HepG2 (cell line): ENCODE results near the gene PRR22. TPM values are rescaled to one million over a fixed set of nuclear protein-coding genes. Genes with fewer than 3 reads are reported as not detected.

Experiments
- AHR ChIP-seq: IDR thresholded peaks from 2 replicates; pipeline ENCODE4 v1.6.1; 2018; ENCODE audit warnings: missing genetic modification reagents, missing compliant biosample characterization
- AKAP8 ChIP-seq: sonication (generic); formaldehyde crosslinking; IDR thresholded peaks from 2 replicates; pipeline ENCODE4 v1.5.1; 2020; ENCODE audit warnings: mild to moderate bottlenecking, missing genetic modification reagents
- BRD4 ChIP-seq: sonication (generic); formaldehyde crosslinking; IDR thresholded peaks from 2 replicates; pipeline ENCODE4 v1.4.0; 2020; ENCODE audit warnings: missing genetic modification reagents
- CENPX ChIP-seq: sonication (generic); formaldehyde crosslinking; IDR thresholded peaks from 2 replicates; pipeline ENCODE4 v1.9.0; 2021; ENCODE audit warnings: mild to moderate bottlenecking, missing genetic modification reagents, moderate library complexity
- CHCHD3 ChIP-seq: sonication (generic); formaldehyde crosslinking; IDR thresholded peaks from 2 replicates; pipeline ENCODE4 v1.8.0; 2022; ENCODE audit warnings: mild to moderate bottlenecking, missing genetic modification reagents, moderate library complexity
- ELF4 ChIP-seq: sonication (generic); formaldehyde crosslinking; IDR thresholded peaks from 2 replicates; pipeline ENCODE4 v1.5.0; 2020; ENCODE audit warnings: missing genetic modification reagents, mild to moderate bottlenecking, moderate library complexity, borderline replicate concordance
- FOSL1 ChIP-seq: sonication (generic); formaldehyde crosslinking; IDR thresholded peaks from 2 replicates; pipeline ENCODE4 v1.9.0; 2021; ENCODE audit warnings: missing genetic modification reagents, borderline replicate concordance
- FOXC1 ChIP-seq: sonication (generic); formaldehyde crosslinking; IDR thresholded peaks from 2 replicates; pipeline ENCODE4 v1.8.0; 2022; ENCODE audit warnings: mild to moderate bottlenecking, missing genetic modification reagents, borderline replicate concordance
- HNF1B ChIP-seq: sonication (generic); formaldehyde crosslinking; IDR thresholded peaks from 2 replicates; pipeline ENCODE4 v1.5.1; 2020; ENCODE audit warnings: mild to moderate bottlenecking, moderate library complexity, missing genetic modification reagents
- HOXA3 ChIP-seq: sonication (generic); formaldehyde crosslinking; IDR thresholded peaks from 2 replicates; pipeline ENCODE4 v1.5.0; 2020; ENCODE audit warnings: missing genetic modification reagents
- KAT7 ChIP-seq: IDR thresholded peaks from 2 replicates; pipeline ENCODE4 v1.6.1; 2018; ENCODE audit warnings: borderline replicate concordance, missing compliant biosample characterization
- NR2F6 ChIP-seq, 2 experiments: IDR thresholded peaks; 2 replicates each; pipeline ENCODE4 v1.6.1; 2016; ENCODE audit warnings: antibody characterized with exemption in 1 of 2, mild to moderate bottlenecking in 1 of 2
- RFX5 ChIP-seq: IDR thresholded peaks from 2 replicates; pipeline ENCODE4 v1.6.1; 2011; ENCODE audit warnings: low read depth, low read length, improper control_type of control experiment
- SIX1 ChIP-seq: sonication (generic); formaldehyde crosslinking; IDR thresholded peaks from 2 replicates; pipeline ENCODE4 v1.4.0; 2020; ENCODE audit warnings: missing genetic modification reagents, borderline replicate concordance
- TSC22D2 ChIP-seq: sonication (generic); formaldehyde crosslinking; IDR thresholded peaks from 2 replicates; pipeline ENCODE4 v1.5.1; 2020; ENCODE audit warnings: missing genetic modification reagents, mild to moderate bottlenecking, borderline replicate concordance
- XRCC5 ChIP-seq: fragments of 200-400 bp; formaldehyde crosslinking; optimal IDR thresholded peaks from 2 replicates; pipeline ENCODE3; 2017; ENCODE audit warnings: mild to moderate bottlenecking, low read length
- YY1 ChIP-seq: IDR thresholded peaks from 2 replicates; pipeline ENCODE4 v1.6.1; 2011; ENCODE audit warnings: low read length, low read depth, moderate library complexity, mild to moderate bottlenecking; ENCODE audit not compliant: insufficient read depth, insufficient replicate concordance
- ZNF260 ChIP-seq: sonication (generic); formaldehyde crosslinking; IDR thresholded peaks from 2 replicates; pipeline ENCODE4 v1.4.0; 2020; ENCODE audit warnings: missing genetic modification reagents, low read depth, mild to moderate bottlenecking, borderline replicate concordance
- ZNF713 ChIP-seq: sonication (generic); formaldehyde crosslinking; IDR thresholded peaks from 2 replicates; pipeline ENCODE4 v1.4.0; 2020; ENCODE audit warnings: mild to moderate bottlenecking, missing genetic modification reagents
- polyA plus RNA-seq, 8 experiments: library from polyadenylated mRNA; depleted of rRNA in 3 of 8; stranded (reverse) in 7 of 8; unstranded in 1 of 8; fragments of >200 nt; fragmentation: Illumina TruSeq in 4 of 8; extraction: Trizol in 4 of 8; gene quantifications; 2 replicates each; pipeline versions ENCODE4 v1.2.1 to v1.2.3, GENCODE V29; 2011 to 2016; ENCODE audit warnings: low read depth in 4 of 8, missing spikeins in 1 of 8, mixed read lengths in 1 of 8; ENCODE audit not compliant: insufficient read depth in 1 of 8
- total RNA-seq, 5 experiments: library from RNA; depleted of rRNA; stranded (reverse); fragments of >200 nt; fragmentation: Illumina TruSeq; extraction: Trizol; gene quantifications; 2 replicates each; pipeline ENCODE4 v1.2.3, GENCODE V29; 2016; ENCODE audit warnings: low read depth in 1 of 5
- TF ChIP-seq, protein P1 (sequence below): sonication (generic); formaldehyde crosslinking; conservative IDR thresholded peaks from 2 replicates; pipeline ENCODE4 v1.4.0; 2020; ENCODE audit warnings: missing genetic modification reagents
- TF ChIP-seq, protein P2 (sequence below): sonication (generic); formaldehyde crosslinking; IDR thresholded peaks from 2 replicates; pipeline ENCODE4 v1.5.1; 2020; ENCODE audit warnings: missing genetic modification reagents, mild to moderate bottlenecking, borderline replicate concordance

The PRR22 gene
- total and polyA plus RNA-seq, 2 of the 13 experiments (the other 11 are each of a cell fraction or from before 2014, with no cell fraction given), result 0.84 to 2.3 TPM

DNA sequence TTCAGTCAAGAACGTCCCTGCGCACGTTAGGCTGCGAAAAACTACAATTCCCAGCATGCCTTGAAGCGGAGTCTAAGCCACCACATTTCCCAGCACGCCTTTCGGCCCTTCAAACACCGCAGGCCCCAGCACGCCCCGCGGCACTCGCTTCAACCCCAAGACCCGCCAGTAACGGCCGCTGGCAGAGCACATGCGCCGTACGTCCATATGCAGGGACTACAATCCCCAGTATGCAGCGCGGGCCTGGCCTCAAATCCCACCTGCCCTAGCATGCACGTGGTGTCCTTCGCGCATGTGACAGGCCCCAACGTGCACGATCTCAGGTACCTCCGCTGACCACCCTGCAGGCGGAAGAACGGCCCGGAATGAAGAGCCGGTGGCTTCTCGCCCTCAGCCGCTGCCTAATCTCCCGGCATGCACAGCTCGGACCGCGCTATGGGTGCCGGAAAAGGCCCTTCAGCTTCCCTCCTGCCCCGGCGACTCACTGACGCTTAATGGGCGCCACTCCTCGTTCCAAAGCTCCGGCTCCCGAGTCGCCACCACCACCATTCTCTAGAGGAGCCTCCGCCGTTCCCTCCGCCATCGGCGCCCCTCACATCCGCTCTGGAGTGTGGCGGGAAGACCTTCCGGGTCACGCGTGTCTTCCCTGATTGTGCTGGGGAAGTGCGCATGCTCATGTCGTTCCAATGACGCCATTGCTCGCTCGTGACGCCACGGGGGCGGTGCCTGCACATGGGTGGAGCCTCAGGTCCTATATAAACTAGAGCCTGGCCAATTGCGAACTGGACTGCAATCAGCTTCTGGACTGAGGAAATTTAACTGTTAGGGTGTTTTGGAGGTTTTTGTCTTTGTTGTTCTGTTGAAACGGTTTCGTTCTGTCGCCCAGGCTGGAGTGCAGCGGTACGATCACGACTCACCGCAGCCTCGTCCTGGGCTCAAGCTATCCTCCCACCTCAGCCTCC, 6.3 kb upstream of the PRR22 start, which contains the start of gene DUS3L (continued):
- TF ChIP-seq HNF1B (CRISPR knock-in tag) (peak; percentile 60; the same call in 1 of the 2 replicates), FOXC1 (peak; percentile 98), TSC22D2 (no peak; the same call in 1 of the 2 replicates), ZNF260 (CRISPR knock-in tag) (no peak), KAT7 (CRISPR knock-in tag) (peak; percentile 67; the same call in 1 of the 2 replicates), HOXA3 (CRISPR knock-in tag) (peak; percentile 99), BRD4 (CRISPR knock-in tag) (peak; percentile 72; the same call in 1 of the 2 replicates), SIX1 (no peak), ZNF713 (CRISPR knock-in tag) (peak; percentile 79; the same call in 1 of the 2 replicates), ELF4 (CRISPR knock-in tag) (peak; percentile 86; the same call in 1 of the 2 replicates), YY1 (peak; percentile 72), CENPX (no peak), RFX5 (peak; percentile 20; the same call in 1 of the 2 replicates), NR2F6 (IDR thresholded peaks at IDR 0.05) (peak; percentile 38; the same call in 1 of the 2 replicates), NR2F6 (CRISPR knock-in tag; IDR thresholded peaks at IDR 0.05) (0 out of 2 replicates have a peak, but pooled peaks have one; percentile 19), FOSL1 (CRISPR knock-in tag) (no peak), AKAP8 (CRISPR knock-in tag) (0 out of 2 replicates have a peak, but pooled peaks have one; percentile 88), CHCHD3 (peak; percentile 92), AHR (CRISPR knock-in tag) (peak; percentile 93; the same call in 1 of the 2 replicates), XRCC5 (no peak)
- TF ChIP-seq, protein P1, sequence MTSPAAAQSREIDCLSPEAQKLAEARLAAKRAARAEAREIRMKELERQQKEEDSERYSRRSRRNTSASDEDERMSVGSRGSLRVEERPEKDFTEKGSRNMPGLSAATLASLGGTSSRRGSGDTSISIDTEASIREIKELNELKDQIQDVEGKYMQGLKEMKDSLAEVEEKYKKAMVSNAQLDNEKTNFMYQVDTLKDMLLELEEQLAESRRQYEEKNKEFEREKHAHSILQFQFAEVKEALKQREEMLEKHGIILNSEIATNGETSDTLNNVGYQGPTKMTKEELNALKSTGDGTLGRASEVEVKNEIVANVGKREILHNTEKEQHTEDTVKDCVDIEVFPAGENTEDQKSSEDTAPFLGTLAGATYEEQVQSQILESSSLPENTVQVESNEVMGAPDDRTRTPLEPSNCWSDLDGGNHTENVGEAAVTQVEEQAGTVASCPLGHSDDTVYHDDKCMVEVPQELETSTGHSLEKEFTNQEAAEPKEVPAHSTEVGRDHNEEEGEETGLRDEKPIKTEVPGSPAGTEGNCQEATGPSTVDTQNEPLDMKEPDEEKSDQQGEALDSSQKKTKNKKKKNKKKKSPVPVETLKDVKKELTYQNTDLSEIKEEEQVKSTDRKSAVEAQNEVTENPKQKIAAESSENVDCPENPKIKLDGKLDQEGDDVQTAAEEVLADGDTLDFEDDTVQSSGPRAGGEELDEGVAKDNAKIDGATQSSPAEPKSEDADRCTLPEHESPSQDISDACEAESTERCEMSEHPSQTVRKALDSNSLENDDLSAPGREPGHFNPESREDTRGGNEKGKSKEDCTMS (CRISPR knock-in tag), result no peak
- TF ChIP-seq, protein P2, sequence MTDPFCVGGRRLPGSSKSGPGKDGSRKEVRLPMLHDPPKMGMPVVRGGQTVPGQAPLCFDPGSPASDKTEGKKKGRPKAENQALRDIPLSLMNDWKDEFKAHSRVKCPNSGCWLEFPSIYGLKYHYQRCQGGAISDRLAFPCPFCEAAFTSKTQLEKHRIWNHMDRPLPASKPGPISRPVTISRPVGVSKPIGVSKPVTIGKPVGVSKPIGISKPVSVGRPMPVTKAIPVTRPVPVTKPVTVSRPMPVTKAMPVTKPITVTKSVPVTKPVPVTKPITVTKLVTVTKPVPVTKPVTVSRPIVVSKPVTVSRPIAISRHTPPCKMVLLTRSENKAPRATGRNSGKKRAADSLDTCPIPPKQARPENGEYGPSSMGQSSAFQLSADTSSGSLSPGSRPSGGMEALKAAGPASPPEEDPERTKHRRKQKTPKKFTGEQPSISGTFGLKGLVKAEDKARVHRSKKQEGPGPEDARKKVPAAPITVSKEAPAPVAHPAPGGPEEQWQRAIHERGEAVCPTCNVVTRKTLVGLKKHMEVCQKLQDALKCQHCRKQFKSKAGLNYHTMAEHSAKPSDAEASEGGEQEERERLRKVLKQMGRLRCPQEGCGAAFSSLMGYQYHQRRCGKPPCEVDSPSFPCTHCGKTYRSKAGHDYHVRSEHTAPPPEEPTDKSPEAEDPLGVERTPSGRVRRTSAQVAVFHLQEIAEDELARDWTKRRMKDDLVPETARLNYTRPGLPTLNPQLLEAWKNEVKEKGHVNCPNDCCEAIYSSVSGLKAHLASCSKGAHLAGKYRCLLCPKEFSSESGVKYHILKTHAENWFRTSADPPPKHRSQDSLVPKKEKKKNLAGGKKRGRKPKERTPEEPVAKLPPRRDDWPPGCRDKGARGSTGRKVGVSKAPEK (CRISPR knock-in tag), result no peak
